GM12878 (cell line): ENCODE results near the gene QRFP. TPM values are rescaled to one million over a fixed set of nuclear protein-coding genes. Genes with fewer than 3 reads are reported as not detected.

Experiments used
- ATAC-seq: fragments of 200-7000 bp; cut with Tn5 transposase; 3 replicates; pipeline ENCODE4 v1.9.1; 2020; ENCODE audit warnings: mild to moderate bottlenecking, moderate library complexity
- BruUV-seq: library from RNA; stranded (reverse); fragments of 400-500 nt; replicated peaks from 2 replicates; lab custom pipeline; 2021; lab: Mats Ljungman, UMichigan
- CTCF ChIA-PET: fragments of 300-600 bp; sonication (Branson Sonifier 250); formaldehyde crosslinking; extraction: SDS; loops from one replicate; lab custom pipeline; 2021; ENCODE audit warnings: inconsistent platforms; lab: Yijun Ruan, JAX
- POLR2A ChIA-PET: fragments of 350-600 bp; formaldehyde crosslinking; extraction: SDS; loops from one replicate; lab custom pipeline; 2021; ENCODE audit warnings: inconsistent platforms; lab: Charles Lee
- RAD21 ChIA-PET: fragments of 300-600 bp; sonication (Branson Sonifier 250); formaldehyde crosslinking; loops from one replicate; lab custom pipeline; 2023; ENCODE audit warnings: antibody characterized with exemption; ENCODE audit not compliant: unreplicated experiment; lab: Charles Lee
- SMC1A ChIA-PET: fragments of 300-600 bp; sonication (Branson Sonifier 250); formaldehyde crosslinking; loops from one replicate; lab custom pipeline; 2023; ENCODE audit not compliant: unreplicated experiment, uncharacterized antibody; lab: Charles Lee
- DNase-seq: peaks from one replicate; pipeline ENCODE4 v3.0.0-alpha.2; 2011; ENCODE audit warnings: low read depth, low spot score
- FAIRE-seq: peaks from 3 replicates; lab custom pipeline; 2011; peaks lifted over from hg19 to GRCh38; lab: Jason Lieb, UNC
- H2AFZ ChIP-seq: 2 replicates; pipeline ENCODE4 v1.6.0; 2011; ENCODE audit warnings: low read depth, low read length, control low read depth; ENCODE audit not compliant: control insufficient read depth
- H3K27ac ChIP-seq: 2 replicates; pipeline ENCODE4 v1.5.1; 2011; ENCODE audit warnings: control low read depth; ENCODE audit not compliant: control insufficient read depth, insufficient read depth
- H3K27me3 ChIP-seq, 2 experiments: replicated peaks in 1 of 2; 2 replicates each; pipeline versions ENCODE4 v1.6.0 to v1.6.1; 2011; ENCODE audit warnings: low read length in 1 of 2; ENCODE audit not compliant: control insufficient read depth in 2 of 2, insufficient read depth in 2 of 2
- H3K36me3 ChIP-seq, 2 experiments: 2 replicates each; pipeline ENCODE4 v1.5.1; 2011; ENCODE audit warnings: low read length in 1 of 2; ENCODE audit not compliant: control insufficient read depth in 2 of 2, insufficient read depth in 2 of 2
- H3K4me1 ChIP-seq: 2 replicates; pipeline ENCODE4 v1.6.1; 2011; ENCODE audit warnings: mild to moderate bottlenecking, low read length, moderate library complexity, mixed read lengths; ENCODE audit not compliant: control insufficient read depth, insufficient read depth
- H3K4me2 ChIP-seq: 2 replicates; pipeline ENCODE4 v1.6.0; 2011; ENCODE audit warnings: control low read depth; ENCODE audit not compliant: control insufficient read depth, insufficient read depth
- H3K4me3 ChIP-seq: fragments of 200-600 bp; sonication (generic); 2 replicates; pipeline ENCODE4 v1.5.1; 2016
- H3K79me2 ChIP-seq: 2 replicates; pipeline ENCODE4 v1.6.0; 2011; ENCODE audit warnings: low read length; ENCODE audit not compliant: control insufficient read depth, insufficient read depth
- H3K9ac ChIP-seq: 2 replicates; pipeline ENCODE4 v1.8.0; 2011; ENCODE audit warnings: low read length, control low read depth, mixed read lengths; ENCODE audit not compliant: control insufficient read depth, insufficient read depth
- H3K9me3 ChIP-seq: replicated peaks from 3 replicates; pipeline ENCODE4 v1.5.1; 2011; ENCODE audit warnings: mild to moderate bottlenecking, low read length; ENCODE audit not compliant: control insufficient read depth, insufficient read depth
- H4K20me1 ChIP-seq: 2 replicates; pipeline ENCODE4 v1.6.0; 2011; ENCODE audit not compliant: control insufficient read depth, insufficient read depth
- CEBPB ChIP-seq, 2 experiments: fragments of 150-350 bp in 1 of 2; IDR thresholded peaks; 2 replicates each; pipeline ENCODE4 v1.6.1; 2012 to 2014; ENCODE audit warnings: low read depth in 2 of 2, low read length in 2 of 2, borderline replicate concordance in 1 of 2, inconsistent platforms in 1 of 2
- FOXM1 ChIP-seq: IDR thresholded peaks from 2 replicates; pipeline ENCODE4 v1.6.1; 2012; ENCODE audit warnings: low read depth, mild to moderate bottlenecking, inconsistent platforms, low read length, moderate library complexity
- HDAC6 ChIP-seq: fragments of 200-600 bp; sonication (generic); IDR thresholded peaks from one replicate; pipeline ENCODE4 v1.8.0; 2017; ENCODE audit warnings: antibody characterized with exemption; ENCODE audit not compliant: unreplicated experiment
- MTA3 ChIP-seq: IDR thresholded peaks from 2 replicates; pipeline ENCODE4 v1.6.1; 2012; ENCODE audit warnings: low read length, inconsistent platforms, borderline replicate concordance
- POU2F2 ChIP-seq: IDR thresholded peaks from 3 replicates; pipeline ENCODE4 v1.6.1; 2011; ENCODE audit warnings: low read depth, mild to moderate bottlenecking, low read length, borderline replicate concordance
- RAD51 ChIP-seq: fragments of 450-650 bp; IDR thresholded peaks from 2 replicates; pipeline ENCODE4 v1.6.1; 2016; ENCODE audit warnings: moderate library complexity, mild to moderate bottlenecking, inconsistent platforms
- SRF ChIP-seq, 2 experiments: IDR thresholded peaks; 2 replicates each; pipeline ENCODE4 v1.6.1; 2011; ENCODE audit warnings: low read depth in 2 of 2, low read length in 2 of 2, mild to moderate bottlenecking in 1 of 2, moderate library complexity in 1 of 2
- YBX1 ChIP-seq: fragments of 450-650 bp; IDR thresholded peaks from 2 replicates; pipeline ENCODE4 v1.6.1; 2016; ENCODE audit warnings: antibody characterized with exemption
- ZNF24 ChIP-seq: fragments of 450-650 bp; IDR thresholded peaks from 2 replicates; pipeline ENCODE4 v1.6.1; 2017; ENCODE audit warnings: antibody characterized with exemption, mild to moderate bottlenecking
- ZNF274 ChIP-seq: IDR thresholded peaks from one replicate; pipeline ENCODE4 v1.8.0; 2011; ENCODE audit not compliant: insufficient read length, insufficient read depth
- ZZZ3 ChIP-seq: IDR thresholded peaks from 2 replicates; pipeline ENCODE4 v1.6.1; 2011; ENCODE audit warnings: low read depth; ENCODE audit not compliant: control insufficient read depth, insufficient read length
- WGBS: methylation state at CpG from one replicate; pipeline ENCODE4 v1.1.6; 2016; ENCODE audit warnings: low lambda C conversion rate; ENCODE audit not compliant: insufficient replicate concordance, insufficient coverage; ENCODE audit errors: missing lambda C conversion rate; 5-methylcytosine and 5-hydroxymethylcytosine counted together
- in situ Hi-C: fragments of 300-500 bp; cut with MboI; formaldehyde crosslinking; loops from 9 replicates; pipeline ENCODE4 v1.14.3; 2018; ENCODE audit warnings: mixed read lengths
- intact Hi-C: fragments of 100-400 bp; cut with micrococcal nuclease; formaldehyde crosslinking; loops from one replicate; pipeline ENCODE4 v1.14.2; 2022; ENCODE audit not compliant: unreplicated experiment
- polyA plus RNA-seq, 11 experiments: library from polyadenylated mRNA; depleted of rRNA in 4 of 11; unstranded in 6 of 11; stranded (reverse) in 5 of 11; fragments of >200 nt; fragmentation: Nextera tagmentation in 4 of 11; fragmentation: Illumina TruSeq in 1 of 11; extraction: Ambion mirVana in 4 of 11; extraction: Trizol in 1 of 11; gene quantifications; 1 replicate in 1 of 11; 2 replicates in 10 of 11; pipeline versions ENCODE4 v1.2.1 to v1.2.3, GENCODE V29; 2011 to 2016; ENCODE audit warnings: inconsistent platforms in 2 of 11, missing spikeins in 2 of 11, low read depth in 1 of 11
- total RNA-seq, 4 experiments: library from RNA; depleted of rRNA in 3 of 4; stranded (reverse); fragments of >200 nt in 3 of 4; fragmentation: Illumina TruSeq in 1 of 4; extraction: Trizol in 1 of 4; gene quantifications; 2 replicates each; pipeline versions ENCODE4 v1.2.1 to v1.2.3, GENCODE V29; 2013 to 2021
- TF ChIP-seq, protein P1 (sequence below): fragments of 450-650 bp; IDR thresholded peaks from 2 replicates; pipeline ENCODE4 v1.6.1; 2017; ENCODE audit warnings: borderline replicate concordance

QRFP gene
- total and polyA plus RNA-seq, 10 of the 15 experiments (the other 5 are each of a cell fraction or from before 2014, with no cell fraction given): not detected

DNA sequence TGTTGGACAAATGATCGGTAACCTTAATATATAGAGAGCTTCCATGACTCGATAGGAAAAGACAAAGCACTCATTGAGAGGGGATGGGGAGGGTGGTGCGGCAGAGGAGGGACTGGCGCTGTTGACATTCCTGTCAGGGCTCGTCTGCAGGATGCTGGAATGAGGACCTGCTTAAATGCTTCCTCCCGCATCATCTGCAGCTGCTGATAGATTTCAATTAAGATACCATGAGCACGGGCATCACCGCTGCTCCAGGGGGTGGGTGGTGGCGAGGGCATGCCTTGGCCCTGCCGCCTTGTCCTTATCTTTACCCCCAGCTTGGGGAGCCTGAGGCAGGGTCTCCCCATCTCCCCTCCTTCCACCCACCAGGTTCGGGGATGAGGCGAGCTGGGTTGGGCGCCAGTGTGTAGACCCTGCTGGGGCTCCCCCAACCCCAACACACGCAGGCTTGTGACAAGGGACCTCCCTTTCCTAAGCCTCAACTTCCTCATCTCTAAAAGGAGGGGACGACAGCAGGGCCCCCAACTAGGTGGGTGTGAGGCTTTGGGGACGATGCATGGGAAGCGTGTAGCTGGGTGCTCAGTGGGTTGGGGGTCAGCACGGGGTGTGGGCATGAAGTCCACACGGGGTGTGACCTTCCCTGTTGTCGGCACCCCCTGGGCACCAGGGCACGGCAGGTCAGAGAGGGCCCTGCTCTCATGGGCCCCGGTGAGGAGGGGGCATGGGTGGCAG lies 11.7 kb upstream of the QRFP start:
- Histone ChIP-seq H3K4me1 (no peaks in the 10 kb centered on the region), H2AFZ (no peak overlapping the region), H3K4me2 (no peak overlapping the region), H3K27ac (no peak overlapping the region), H3K27me3 (no peaks in the 10 kb centered on the region; a peak in 2 of 4 replicates), H3K9ac (no peak overlapping the region), H3K36me3 (no peaks in the 10 kb centered on the region), H3K4me3 (no peak overlapping the region), H4K20me1 (no peaks in the 10 kb centered on the region), H3K79me2 (no peaks in the 10 kb centered on the region), H3K9me3 (no peaks in the 10 kb centered on the region)
- FAIRE-seq (no peak), ATAC-seq (no peak), DNase-seq (no peak)
- RAD21 ChIA-PET: no interaction called here
- POLR2A ChIA-PET: no interaction called here
- in situ Hi-C loops (no loop called here), intact Hi-C loops (no loop called here)
- CTCF ChIA-PET: interaction anchor here (1.7 kb wide), 1 partner anchor 38 kb away, joined by 4 read pairs; no protein-coding TSS in a partner anchor
- TF ChIP-seq HDAC6 (no peak), SRF (IDR thresholded peaks at IDR 0.05; ENCODE audit: low read depth in 2 of 2, low read length in 2 of 2) (no peak), YBX1 (no peak), CEBPB (IDR thresholded peaks at IDR 0.05; ENCODE audit: borderline replicate concordance in 1 of 2, low read depth in 2 of 2, low read length in 2 of 2) (no peak), MTA3 (no peak), ZNF24 (no peak), FOXM1 (no peak), POU2F2 (no peak), RAD51 (no peak), ZNF274 (no peak), ZZZ3 (no peak)
- TF ChIP-seq, protein P1, sequence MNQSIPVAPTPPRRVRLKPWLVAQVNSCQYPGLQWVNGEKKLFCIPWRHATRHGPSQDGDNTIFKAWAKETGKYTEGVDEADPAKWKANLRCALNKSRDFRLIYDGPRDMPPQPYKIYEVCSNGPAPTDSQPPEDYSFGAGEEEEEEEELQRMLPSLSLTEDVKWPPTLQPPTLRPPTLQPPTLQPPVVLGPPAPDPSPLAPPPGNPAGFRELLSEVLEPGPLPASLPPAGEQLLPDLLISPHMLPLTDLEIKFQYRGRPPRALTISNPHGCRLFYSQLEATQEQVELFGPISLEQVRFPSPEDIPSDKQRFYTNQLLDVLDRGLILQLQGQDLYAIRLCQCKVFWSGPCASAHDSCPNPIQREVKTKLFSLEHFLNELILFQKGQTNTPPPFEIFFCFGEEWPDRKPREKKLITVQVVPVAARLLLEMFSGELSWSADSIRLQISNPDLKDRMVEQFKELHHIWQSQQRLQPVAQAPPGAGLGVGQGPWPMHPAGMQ: no peak
- 21% methylated on average over 22 of the region's 22 CpGs for WGBS
- SMC1A ChIA-PET: no interaction called here
- no TSS peak for BruUV-seq
